Activated CD4-positive, CD25-positive, alpha-beta regulatory T cell treated with anti-CD3 and anti-CD28 coated beads, Interleukin-2, amount 50 U/mL, for 16 hours (primary cell): ENCODE results near the gene GMDS.

Experiments used
- DNase-seq: peaks from one replicate; pipeline ENCODE4 v3.0.0-alpha.2; 2020; ENCODE audit warnings: low read depth, low spot score

The GMDS gene

DNA sequence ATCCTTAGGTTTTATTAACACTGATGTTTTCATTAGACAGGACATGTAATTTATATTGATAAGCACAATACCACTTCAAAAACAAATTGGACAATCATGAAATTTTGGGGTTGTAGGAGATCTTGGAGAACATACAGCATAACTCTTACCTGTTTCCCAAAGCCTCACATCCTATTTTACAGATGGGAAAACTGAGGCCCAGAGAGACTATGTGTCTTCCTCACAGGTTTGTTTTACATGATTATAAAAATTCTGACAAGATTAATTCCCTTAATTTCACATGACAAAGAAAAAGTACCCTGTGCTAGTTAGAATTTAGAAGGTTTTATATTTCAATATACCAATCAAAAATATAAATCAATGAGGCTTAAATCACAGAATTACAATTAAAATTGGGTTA lies 145.5 kb downstream of the GMDS start:
- DNase-seq = no peak

GRCh38 chr6:2097464-2097863 lies 147.9 kb downstream of the GMDS start:
- no peak for DNase-seq

DNA sequence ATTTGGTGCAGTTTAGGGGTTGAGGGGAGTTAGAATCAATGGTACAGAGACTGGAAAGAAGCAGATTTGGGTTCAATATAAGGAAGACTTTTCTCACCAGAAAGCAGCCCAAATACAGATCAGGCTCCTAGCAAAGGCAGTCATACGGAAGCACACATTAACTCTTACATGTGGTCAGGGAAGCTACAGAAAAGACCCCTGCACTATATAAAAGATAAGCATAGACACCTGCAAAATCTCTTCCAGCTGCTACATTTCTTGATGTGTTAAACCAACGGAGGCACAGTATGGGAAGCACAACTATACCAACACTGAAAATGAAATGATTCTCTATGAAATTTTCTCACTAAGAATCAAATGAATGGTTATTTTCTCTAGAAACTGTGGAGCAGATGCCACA lies 150.8 kb downstream of the GMDS start:
- DNase-seq = no peak

GRCh38 chr6:2086326-2086965 lies 159.0 kb downstream of the GMDS start:
- no peak for DNase-seq

GRCh38 chr6:2085657-2086056 lies 159.7 kb downstream of the GMDS start:
- DNase-seq = no peak

- DNase-seq = no peak
Observed at GRCh38 chr6:2081155-2082138, 164.0 kb downstream of the GMDS start.

GRCh38 chr6:2078888-2079287 lies 166.5 kb downstream of the GMDS start:
- DNase-seq = no peak

DNA sequence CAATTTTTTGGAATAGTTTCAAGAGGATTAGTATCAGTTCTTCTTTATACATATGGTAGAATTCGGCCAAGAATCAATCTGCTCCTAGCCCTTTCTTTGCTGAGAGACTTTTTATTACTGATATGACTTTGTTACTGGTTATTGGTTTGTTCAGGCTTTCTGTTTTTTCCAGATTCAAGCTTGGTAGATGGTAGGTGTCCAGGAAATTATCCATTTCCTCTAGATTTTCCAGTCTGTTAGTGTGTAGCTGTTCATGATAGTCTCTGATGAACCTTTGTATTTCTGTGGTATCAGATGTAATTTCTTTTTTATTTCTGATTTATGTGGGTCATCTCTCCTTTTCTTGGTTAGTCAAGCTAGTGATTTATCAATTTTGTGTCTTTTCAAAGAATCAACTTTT lies 167.6 kb downstream of the GMDS start:
- no peak for DNase-seq

GRCh38 chr6:2073476-2073875 lies 171.9 kb downstream of the GMDS start:
- DNase-seq = no peak

DNA sequence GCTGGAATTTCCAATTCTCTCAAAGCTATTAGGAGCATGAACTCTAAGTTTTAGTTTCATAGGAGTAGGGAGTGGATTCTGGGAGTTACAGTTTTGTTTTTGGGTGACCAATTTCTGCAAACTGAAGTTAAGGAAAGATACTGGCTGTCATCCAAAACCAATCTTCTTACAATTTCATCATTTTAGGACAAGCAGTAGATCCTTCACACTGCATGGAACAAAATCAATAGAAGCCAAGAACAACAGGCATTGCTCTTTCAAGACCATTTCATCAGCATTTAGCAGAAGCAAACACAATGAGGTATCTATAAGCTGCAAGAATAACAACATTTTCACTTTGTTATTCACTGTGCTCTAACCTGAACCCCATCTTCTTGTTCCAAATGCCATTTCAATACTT lies 173.0 kb downstream of the GMDS start:
- DNase-seq = no peak

- no peak for DNase-seq
Observed at GRCh38 chr6:2063547-2063946, 181.9 kb downstream of the GMDS start.

- DNase-seq = no peak
Observed at GRCh38 chr6:2061880-2062279, 183.5 kb downstream of the GMDS start.

- no peak for DNase-seq
Observed at GRCh38 chr6:2055911-2056310, 189.5 kb downstream of the GMDS start.

DNA sequence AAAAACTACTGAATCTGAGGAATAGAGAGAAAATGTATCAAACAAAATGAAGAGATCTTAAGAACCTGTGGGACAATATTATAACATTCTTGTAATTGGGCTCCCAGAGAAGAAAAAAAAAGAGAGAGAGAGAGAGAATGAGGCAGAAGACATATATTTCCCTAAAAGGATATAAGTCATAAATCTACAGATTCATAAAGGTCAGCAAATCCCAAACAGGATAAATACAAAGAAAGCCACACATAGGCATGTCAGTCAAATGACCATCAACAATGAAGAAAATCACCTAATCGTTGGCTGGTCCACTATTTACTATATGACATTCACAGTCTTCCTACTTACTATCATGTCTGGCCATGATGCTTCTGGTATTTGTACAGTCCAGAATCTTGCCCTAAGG lies 190.3 kb downstream of the GMDS start:
- DNase-seq = no peak

- no peak for DNase-seq
Observed at GRCh38 chr6:2054516-2055067, 190.8 kb downstream of the GMDS start.

- no peak for DNase-seq
Observed at GRCh38 chr6:2053691-2054090, 191.7 kb downstream of the GMDS start.

- DNase-seq = no peak
Observed at GRCh38 chr6:2047855-2048254, 197.6 kb downstream of the GMDS start.

GRCh38 chr6:2044192-2044591 lies 201.2 kb downstream of the GMDS start:
- DNase-seq = no peak

DNA sequence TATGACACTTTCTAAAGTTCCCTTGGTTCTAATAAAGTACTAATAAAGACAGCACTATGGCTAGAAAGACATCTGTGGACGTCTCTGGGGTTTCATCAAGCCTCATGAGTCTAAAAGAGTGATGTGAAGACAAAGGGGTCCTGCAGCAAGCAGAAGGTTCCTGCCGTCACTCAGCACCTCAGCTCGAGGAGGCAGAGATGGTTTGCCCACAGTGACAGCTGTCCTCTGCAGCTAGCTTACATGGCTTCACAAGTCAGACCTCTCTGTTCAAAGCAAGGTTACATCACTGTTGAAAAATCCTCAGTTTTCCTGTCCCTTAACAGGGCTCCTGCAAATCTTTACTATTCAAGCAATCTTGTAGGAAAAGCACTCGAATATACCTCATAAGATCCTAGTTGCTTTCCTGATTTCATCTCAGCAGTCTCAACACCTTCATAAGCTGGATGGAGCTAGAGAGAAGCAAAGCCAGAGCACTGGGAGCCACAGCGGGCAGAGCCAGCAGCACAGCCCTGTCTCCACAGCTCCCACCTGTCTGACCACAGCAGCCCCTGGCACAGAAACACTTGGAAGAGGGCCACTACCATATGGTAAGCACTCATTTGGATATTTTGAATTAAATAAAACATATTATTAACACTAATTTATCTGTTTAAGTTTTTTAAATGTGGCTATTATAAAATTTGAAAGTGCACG lies 202.3 kb downstream of the GMDS start:
- DNase-seq = no peak

GRCh38 chr6:2038092-2038491 lies 207.3 kb downstream of the GMDS start:
- DNase-seq = peak; percentile 1

- no peak for DNase-seq
Observed at GRCh38 chr6:2037237-2037926, 208.0 kb downstream of the GMDS start.

DNA sequence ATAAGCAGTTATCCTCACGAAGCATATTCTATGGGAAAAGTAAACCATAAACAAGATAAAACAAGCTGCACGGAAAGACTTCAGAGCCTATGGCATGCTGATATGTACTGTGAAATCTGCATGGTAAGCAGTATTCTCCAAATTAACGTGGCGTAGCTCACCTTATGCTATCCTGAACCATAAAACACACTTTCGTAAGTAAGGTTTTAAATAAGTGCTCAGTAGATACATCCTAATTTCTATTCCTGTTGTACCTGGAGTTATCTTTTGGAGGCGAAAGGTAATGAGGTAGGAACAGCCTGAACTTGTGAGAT lies 208.7 kb downstream of the GMDS start:
- no peak for DNase-seq
